AML-193 (cell line): Measurements from ENCODE around the gene ZW10.
A peak's percentile ranks its signal among the peaks of the same experiment; 100 is the strongest.
"Not testable (repeated sequence)": the region's sequence is repeated elsewhere in the genome, so short reads cannot be mapped to it uniquely, and the experiment has no call there.

Source experiments
- DNase-seq, 2 experiments: peaks; one replicate each; lab custom pipeline; 2025; lab: John Stamatoyannopoulos, UW

The ZW10 gene, protein sequence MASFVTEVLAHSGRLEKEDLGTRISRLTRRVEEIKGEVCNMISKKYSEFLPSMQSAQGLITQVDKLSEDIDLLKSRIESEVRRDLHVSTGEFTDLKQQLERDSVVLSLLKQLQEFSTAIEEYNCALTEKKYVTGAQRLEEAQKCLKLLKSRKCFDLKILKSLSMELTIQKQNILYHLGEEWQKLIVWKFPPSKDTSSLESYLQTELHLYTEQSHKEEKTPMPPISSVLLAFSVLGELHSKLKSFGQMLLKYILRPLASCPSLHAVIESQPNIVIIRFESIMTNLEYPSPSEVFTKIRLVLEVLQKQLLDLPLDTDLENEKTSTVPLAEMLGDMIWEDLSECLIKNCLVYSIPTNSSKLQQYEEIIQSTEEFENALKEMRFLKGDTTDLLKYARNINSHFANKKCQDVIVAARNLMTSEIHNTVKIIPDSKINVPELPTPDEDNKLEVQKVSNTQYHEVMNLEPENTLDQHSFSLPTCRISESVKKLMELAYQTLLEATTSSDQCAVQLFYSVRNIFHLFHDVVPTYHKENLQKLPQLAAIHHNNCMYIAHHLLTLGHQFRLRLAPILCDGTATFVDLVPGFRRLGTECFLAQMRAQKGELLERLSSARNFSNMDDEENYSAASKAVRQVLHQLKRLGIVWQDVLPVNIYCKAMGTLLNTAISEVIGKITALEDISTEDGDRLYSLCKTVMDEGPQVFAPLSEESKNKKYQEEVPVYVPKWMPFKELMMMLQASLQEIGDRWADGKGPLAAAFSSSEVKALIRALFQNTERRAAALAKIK

DNA sequence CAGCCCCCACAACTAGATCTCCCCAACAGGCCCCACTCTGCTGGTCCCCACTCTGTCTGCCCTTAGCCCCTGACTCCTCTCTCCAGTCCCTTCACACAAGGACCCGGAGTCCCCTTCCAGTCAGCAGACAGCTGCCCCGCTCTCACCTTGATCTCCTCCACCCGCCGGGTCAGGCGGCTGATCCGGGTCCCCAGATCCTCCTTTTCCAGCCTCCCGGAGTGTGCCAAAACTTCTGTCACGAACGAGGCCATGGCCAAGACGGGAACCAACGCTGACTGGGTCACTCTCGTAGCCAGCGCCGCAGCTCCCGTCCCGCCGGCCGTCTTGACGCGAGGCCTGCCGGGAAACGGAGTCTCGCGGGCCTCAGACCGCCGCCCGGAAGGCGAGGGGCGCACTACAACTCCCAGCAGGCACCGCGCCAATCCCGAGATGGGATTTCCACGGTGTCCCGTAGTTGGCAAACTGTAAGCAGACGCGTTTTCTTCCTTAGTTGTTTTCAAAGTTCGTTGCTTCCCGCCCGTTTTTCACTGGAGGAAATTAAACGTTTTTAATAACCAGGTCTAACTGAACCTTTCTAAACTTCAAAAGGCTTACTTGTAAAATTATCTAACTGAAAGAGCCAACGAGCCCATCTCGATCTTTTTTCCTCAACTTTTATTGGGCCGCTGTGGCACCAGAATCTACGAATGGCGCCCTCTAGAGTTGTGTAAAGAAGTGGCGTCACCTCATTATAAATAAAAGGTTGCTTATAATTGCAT lies at the start of gene ZW10:
Gene ZW10, minus strand, starts transcription at position 277 of the 758 bp plus-strand sequence. Its CDS starts 26 bp downstream, at position 251.
- DNase-seq, result peak; percentile 89 to 92

DNA sequence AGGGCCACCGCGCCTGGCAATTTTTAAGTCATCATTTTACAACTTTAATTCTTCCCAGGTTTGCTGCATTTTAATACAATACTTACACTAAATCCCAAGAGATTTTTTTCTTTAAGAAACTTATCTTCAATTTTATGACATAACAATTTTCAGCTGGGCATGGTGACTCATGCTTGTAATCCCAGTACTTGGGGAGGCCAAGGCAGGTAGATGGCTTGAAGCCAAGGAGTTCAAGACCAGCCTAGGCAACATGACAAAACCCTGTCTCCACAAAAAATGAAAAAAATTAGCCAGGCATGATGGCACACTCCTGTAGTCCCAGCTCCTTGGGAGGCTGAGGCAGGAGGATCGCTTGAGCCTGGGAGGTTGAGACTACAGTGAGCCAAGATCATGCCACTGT lies 44.9 kb upstream of the ZW10 start:
- DNase-seq, result no peak

DNA sequence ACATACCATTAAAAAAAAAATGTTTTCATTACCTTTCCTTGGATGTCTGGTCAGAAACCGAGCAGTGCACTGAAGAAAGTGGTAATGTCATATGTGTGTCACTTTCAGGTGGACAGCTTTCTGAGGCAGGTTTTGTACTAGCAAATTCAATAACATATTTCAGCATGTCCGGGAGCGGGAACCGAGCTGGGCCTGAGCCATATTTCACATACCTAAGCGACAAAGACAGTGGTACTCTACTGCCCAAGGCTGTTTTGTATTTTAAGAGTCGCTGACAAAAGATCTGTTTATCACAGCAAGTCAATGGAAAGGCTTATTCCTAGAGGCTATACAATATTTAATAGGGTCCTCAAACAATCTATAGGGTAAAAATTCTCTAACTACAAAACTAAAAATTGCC lies 44.1 kb upstream of the ZW10 start:
- no peak for DNase-seq

DNA sequence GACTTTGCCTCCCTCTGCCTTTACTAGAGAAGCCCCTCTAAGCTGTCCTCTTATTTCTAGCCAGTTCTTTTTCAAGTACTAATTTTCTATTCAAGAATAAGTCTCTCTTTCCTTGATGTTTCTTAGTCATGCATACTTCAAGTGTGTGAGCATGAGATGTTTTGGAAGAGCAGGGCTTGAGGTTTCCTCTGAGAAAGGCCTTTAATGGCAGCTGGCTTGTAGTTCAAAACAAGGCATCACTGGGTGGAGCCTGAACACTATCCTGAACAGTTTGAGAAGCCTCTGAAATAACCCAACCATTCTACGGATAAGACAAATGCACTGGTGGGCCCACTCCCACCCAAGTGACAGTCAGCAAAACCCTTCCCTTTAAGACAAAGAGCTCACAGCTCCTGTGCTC lies 43.7 kb upstream of the ZW10 start:
- DNase-seq, result no peak

DNA sequence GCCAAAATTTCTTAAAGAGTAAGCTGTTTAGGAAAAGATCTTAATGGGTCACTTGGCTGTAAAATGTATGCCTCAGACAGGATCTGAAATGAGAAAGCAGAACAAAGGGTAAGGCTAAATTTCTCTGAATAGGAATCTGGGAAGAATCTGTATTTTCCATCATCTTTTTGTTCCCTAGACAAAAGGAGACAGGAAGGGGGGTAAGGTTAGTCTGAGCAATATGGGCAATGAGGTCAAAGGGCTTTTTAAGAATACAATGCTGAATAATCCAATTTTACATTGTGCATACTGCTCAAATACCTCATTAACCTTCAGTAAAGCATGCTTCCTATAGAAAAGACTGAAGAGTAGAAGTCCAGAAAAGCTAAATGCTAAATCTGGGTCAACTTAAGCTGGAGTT lies 40.7 kb upstream of the ZW10 start:
- DNase-seq, result no peak

DNA sequence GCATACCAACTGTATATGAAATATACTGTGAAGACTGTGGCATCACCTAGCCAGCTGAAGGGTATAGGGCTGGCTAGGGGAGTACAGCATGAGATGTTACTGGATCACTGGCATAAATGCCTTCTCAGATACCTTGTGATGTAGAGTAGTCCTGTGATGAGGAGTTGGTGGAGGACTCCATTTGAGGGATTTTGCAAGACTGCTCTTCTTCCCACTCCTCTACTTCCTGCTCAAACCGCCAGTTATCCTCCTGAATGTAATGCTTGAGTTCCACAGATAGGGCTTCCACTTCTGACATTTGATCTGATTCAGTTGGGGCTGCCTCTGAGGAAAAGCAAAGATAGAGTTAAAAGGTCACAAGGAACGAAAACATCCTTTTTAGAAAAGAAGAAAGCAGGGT lies 35.4 kb upstream of the ZW10 start:
- no peak for DNase-seq

DNA sequence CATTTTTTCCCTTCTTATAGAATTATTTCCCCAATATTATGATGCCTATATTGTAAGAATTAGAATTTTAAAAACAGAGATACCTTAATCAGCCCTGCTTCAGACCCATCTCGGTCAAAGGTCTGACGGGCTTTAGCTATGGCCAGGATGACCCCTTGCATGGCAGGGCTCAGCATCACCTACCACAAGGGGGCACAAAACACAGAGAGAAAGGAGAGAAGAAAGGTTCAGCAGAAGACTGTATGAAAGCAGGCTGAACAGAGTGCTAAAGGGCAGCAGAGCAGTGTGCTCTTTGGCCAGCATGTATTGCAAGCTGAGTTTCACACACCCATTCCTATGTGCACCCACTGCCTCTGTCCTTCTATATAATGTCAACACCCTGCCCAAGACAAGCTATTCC lies 32.9 kb upstream of the ZW10 start:
- peak; percentile 4 to 28 for DNase-seq

DNA sequence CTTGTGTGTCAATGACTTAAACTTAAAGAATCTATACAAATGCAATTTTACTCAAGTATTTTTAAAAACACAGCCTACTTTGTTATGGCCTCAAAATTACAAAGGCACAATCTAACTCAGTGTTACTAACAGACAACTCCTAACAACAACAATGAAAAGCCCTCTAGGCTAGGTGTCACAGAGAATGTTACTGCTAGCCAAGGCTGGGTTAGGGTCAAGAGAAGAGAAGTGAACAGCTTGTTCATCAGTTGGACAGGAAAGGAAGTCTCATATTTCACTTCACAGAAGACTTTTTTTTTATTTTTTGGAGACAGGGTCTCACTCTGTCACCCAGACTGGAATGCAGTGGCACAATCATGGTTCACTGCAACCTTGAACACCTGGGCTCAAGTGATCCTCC lies 32.1 kb upstream of the ZW10 start:
- DNase-seq, result no peak

DNA sequence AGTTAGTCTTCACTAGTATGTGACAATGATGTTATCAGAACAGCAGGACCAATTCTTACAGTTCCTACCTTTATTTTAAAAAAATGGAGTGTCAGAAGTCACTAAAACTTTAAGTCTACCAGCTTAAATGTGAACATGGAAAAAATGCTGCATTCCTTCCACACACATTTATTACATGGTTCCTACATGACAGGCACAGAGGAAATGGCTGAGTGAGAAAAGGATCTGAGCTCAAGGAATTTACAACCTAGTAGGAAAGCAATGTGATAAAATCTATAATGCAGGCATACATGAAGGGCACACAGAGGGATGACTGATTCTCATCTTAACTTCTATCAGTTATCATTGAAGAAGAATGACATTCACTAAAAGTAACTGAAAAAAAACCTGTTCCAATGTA lies 29.1 kb upstream of the ZW10 start:
- no peak for DNase-seq

DNA sequence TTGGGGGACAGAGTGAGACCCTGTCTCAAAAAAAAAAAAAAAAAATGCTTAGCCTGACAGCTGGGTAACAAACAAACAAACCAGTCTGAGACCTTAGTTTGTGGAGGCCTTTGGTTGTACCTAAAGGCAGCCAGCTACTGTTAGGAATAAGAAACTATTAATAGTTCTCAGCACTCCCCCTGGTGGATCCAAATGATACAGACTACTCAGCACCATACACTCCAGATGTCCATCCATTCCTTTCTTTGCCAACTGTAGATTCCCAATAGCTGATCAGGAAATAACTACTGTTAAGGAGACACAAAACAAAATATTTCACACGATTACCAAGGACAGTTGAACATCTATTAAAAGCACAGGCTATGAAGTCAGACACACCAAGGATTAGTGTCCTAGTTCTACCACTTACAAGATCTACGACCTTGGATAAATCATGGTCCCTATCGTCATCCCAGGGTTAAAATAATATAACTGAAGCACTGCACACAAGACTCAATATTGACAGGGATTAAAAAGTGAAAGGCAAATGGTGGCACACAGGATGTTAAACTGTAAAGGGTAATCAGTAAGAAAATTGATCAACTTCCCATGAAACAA lies 23.3 kb upstream of the ZW10 start:
- peak; percentile 42 to 48 for DNase-seq

DNA sequence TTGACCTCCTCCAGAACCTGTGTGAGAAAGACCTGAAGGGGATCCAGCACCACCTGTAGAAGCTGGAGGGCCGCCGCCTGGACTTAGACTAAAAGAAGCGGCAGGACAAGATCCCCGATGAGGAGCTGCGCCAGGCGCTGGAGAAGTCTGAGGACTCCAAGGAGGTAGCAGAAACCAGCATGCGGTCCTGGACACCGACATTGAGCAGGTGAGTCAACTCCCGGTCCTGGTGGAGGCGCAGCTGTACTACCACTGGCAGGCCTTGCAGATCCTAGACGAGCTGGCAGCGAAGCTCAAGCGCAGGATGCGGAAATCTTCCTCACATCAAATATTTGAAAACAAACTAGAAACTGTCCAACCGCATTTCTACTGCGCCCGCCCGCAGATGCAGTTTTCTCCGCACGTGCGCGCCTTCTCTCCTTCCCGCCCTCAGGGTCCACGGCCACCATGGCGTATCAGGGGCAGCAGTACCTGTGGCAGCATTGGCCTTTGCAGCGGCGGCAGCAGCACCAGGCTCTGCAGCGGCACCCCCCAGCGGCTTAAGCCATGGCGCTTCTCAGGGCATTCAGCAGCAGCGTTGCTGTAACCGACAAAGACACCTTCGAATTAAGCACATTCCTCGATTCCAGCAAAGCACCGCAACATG lies 16.3 kb upstream of the ZW10 start:
- DNase-seq, result no peak

DNA sequence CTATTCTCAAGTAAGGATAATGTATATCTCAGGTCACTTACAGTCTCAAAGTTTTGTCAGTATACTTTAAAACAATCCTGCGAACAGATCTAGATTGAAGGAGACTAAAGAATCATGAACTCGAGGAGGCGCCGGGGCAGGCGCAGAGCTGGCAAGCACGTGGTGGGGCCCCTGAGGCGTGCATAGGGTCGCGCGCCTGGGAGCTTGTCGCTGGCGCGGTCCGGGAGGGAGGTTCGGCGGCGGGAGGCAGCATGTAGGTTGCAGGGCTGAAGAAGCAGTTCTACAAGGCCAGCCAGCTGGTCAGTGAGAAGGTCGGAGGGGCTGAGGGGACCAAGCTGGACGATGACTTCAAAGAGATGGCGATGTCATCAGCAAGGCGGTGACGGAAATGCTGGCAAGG lies 15.5 kb upstream of the ZW10 start:
- not testable (repeated sequence) for DNase-seq

DNA sequence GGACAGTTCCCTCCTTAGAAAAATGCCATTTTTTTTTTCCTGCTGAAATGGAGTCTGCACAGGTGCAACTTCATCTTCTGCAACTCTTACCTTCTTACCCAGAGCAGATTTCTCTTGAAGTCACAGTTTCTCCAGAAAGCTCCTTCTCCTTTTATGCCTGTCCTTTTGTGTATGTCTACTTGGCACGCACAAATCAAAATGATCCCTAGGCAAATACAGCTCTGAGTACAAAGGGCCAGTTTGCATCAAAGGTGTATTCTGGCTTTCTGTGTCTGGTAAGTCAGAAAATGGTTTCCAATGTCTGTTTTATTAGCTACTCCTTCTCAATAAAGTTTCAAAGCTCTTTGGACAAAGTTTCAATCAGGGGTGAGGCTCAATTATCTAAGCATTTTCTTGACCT lies 8.6 kb upstream of the ZW10 start:
- DNase-seq, result no peak

DNA sequence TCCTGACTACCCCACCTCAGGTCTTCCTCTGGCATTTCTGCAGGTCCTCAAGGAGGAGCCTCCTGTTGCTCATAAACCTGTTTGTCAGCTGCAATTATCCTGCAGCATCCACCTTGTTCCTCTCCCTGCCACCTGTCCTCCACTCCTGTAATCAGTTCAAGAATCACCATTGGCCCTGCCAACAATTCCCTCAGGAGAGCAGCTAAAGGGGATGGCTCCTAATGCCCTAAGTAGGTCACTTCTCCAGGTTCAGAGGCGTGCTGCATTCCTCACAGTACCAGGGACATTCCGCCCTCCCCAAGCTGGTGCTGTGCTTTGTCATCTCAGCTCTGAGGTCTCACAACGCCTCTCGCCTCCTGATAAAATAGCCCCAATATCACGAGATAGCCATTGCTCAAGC lies 8.2 kb upstream of the ZW10 start:
- no peak for DNase-seq

DNA sequence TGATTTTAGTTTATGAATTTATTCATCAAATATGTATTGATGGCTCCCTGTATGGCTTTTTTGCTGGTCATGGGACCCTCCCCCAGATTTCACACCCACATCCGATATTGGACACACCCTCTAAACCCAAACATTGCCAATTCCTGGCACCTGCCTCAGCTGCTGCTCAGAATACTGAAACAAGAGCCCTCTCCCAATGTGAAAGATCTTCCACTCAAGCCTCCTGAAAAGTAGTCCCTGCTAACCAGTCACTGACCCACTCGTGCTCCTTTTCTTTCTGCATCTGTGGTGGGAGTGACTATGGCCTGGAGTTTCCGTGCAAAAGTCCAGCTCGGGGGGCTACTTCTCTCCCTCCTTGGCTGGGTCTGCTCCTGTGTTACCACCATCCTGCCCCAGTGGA lies 6.0 kb upstream of the ZW10 start, which contains the start of gene CLDN25:
Gene CLDN25, plus strand, starts transcription at position 301 of the 400 bp plus-strand sequence. Its CDS starts 0 bp downstream, at position 301.
- no peak for DNase-seq

DNA sequence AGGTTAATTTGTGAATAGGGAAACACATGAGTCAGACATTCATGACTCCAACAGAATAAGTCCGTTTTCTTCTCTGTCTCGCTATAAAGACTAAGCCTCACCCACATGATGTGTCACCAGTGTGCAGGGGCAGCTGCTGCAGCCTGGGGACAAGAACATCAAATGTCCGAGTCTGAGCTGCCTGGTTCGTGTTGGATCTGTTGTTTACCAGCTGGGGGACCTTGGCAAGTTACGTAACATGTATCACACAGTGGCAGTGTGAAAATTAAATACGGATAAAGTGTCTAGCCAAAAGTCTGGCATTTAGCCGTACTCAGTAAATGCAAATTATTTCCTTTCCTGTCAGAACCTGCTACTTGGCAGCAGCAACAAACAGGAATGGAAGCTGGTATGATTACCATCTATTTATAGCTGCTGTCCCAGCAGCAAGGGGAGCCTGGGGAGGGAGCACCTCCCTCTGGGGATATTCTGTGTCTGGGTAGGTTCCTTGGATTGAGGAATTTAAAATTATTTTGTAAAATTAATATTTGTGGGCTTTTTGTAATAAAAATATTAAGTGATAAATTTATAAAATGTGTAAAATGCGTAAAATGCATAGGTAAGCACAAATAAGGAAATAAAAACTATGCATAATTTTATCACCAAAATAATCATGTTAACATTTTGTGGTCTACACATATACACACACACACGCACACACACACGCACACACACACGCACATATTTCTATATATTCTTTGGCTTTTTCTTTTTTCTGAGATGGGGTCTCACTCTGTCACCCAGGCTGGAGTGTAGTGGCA lies 4.8 kb upstream of the ZW10 start:
- no peak for DNase-seq

DNA sequence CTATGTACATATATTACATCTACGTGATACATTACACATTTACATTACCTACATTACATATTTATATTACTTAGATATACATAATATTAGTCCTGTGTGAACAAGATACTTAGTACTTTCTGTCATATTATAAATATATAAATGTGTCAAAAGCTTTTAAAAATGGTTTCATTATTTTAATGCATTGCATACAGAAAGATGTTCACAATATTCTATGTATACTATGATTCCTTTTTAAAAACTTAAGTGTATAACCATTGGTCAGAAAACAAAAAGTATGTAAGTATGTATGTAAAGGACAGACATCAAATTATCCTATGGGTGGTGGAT lies 647 bp upstream of the ZW10 start:
- no peak for DNase-seq

DNA sequence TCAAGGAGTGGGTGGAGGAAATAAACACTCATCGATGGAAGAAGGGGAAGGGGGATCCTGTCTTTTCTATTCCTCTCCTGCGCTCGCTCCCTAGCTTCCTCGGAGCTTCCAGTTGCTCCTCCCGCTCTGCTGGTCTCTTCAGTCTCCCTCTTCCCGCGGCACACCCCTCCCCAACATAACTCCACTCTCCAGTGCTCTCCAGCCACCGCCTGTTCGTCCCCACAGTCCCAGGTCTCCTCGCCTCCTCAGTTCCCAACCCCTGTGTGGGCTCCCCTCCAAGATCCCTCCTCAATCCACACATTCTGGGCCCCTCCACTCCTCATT lies 438 bp downstream of the ZW10 start:
- DNase-seq, result no peak

DNA sequence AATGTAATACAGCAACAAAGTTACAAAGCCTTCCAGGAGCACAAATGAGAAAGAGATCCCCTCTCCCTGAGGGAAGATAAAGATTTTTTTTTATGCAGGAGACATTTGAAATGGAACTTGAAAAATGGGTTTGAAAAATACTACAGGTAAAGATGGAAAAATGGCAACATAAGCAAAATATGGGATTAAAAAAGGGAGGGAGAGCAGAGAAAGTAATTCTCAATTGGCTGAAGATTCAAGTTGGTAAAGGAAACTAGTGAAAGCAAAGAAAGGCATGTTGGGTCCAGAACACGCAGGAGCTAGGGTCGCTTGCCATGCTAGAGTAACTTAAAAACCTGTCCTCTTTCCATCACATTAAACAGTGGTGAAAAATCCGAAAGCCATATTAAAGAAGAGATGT lies 1.5 kb downstream of the ZW10 start:
- no peak for DNase-seq

DNA sequence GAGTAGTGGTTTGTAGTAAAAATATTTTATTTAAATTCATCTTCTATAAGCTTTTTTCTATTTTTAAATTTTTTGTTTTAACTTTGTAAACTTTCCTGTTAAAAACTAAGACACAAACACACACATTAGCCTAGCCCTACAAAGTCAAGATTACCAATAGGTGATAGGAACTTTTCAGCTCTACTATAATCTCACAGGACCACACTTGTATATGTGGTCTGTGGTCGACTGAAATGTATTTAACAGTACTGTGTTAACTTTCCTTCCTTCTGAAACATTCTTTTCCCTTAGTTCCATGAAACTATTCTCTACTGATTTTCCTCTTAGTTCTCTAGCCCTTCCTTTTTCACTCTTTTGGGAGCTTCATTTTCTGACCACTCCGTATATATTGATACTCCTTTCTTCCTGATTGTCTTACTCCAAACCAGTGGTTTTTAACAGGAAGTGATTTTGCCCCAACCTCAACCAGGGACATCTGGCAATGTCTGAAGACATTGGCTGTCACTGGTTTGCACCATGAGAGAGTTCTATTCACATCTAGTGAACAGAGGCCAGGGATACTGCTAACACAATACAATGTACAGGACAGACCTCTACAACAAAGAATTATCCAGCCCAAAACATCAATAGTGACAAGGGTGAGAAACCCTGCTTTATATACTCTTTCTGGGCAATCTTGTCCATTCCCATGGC lies 8.8 kb downstream of the ZW10 start:
- no peak for DNase-seq
